ENCODE results near the gene ADM2. TPM values are rescaled to one million over a fixed set of nuclear protein-coding genes. Genes with fewer than 3 reads are reported as not detected.

The ADM2 gene
- total RNA-seq, 4 donors from 2014 or later, result under 0.01 TPM; not detected in 3

DNA sequence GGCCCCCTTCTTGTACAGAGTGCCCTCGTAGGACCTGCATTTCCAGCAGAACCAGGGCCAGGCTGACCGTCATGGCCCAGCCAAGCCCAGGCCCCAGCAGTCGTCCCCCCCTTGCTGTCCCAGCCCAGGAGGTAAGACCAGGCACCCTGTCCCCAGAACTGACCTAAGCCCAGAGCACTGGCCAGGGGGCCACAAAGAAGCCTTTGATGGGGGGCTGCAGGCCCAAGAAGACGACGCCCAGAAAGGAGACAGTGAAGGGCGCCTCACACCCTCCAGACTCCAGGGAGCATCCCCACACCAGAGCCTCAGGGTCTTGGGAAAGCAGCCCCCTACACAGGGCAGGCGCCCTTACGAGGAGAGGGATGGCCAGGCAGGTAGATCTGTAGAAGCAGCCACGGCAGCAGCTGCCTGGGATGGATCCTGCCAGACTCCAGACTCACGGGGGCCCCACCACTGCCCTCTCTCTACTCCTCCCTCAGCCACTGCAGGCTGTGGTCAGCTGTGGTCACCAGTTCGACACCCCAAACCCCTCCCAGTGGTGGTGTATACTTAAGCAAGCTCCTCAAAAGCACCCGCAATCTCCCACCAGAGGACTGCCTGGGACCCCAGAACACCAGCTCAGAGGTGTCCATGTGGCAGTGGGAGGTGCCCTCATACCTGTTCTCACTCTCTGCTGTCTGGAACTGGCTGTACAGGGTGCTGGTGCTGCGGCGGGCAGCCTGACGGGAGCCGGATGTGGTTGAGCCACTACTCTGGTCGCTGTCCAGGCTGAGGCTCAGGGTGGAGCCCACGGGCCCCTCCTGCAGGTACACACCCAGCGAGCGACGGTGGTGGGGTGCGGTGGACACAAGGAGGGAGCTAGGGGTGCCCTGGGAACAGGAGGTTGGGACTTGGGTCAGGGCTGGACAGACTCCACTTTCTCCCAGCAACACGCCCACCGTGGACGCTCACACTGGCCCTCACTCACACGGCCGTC lies 33.5 kb upstream of the ADM2 start:
- no peak for TF ChIP-seq EP300 (IDR thresholded peaks at IDR 0.05)
- H3K4me1 ChIP-seq, result peaks cover 8 to 25% (median 16%) of the 10 kb centered on the region in 4 donors
- WGBS, result 80% methylated on average over 17 of the region's 27 CpGs
- no peaks in the 10 kb centered on the region for H3K9me3 ChIP-seq
- no peak overlapping the region for H3K4me3 ChIP-seq
- H3K27me3 ChIP-seq, result no peaks in the 10 kb centered on the region
- peaks cover 30 to 79% (median 71%) of the 10 kb centered on the region in 4 donors for H3K36me3 ChIP-seq
- intact Hi-C loops (cut with DNase I), result no loop called here
- no peak overlapping the region for H3K27ac ChIP-seq (replicated peaks in 1 of 4)
- DNase-seq (ENCODE audit: extremely low spot score), result no peak

DNA sequence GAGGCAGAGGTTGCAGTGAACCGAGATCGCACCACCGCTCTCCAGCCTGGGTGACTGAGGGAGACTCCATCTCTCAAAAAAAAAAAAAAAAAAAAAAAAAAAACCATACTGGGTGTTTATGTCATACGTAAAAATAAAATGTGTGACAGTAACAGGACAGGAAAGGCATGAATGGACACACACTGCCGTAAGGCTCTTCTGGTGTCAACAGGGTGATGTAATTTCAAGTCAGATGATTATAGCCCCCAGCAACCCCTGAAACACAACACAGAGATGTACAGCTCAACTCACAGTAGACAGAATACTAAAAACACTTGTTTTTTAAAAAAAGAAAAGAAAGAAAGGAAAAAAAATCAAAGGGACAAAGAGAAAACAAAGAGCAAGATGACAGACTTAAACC lies 28.7 kb upstream of the ADM2 start:
- intact Hi-C loops (cut with DNase I), result no loop called here
- no peaks in the 10 kb centered on the region for H3K27me3 ChIP-seq
- no peaks in the 10 kb centered on the region for H3K9me3 ChIP-seq
- no peaks in the 10 kb centered on the region for H3K4me1 ChIP-seq
- no peak overlapping the region for H3K27ac ChIP-seq (replicated peaks in 1 of 4)
- H3K4me3 ChIP-seq, result no peak overlapping the region
- peaks cover 47 to 91% (median 74%) of the 10 kb centered on the region in 4 donors for H3K36me3 ChIP-seq
- 88% methylated on average over 5 of the region's 5 CpGs for WGBS
- TF ChIP-seq POLR2A (IDR thresholded peaks at IDR 0.05; ENCODE audit: low read depth) (no peak), POLR2AphosphoS5 (IDR thresholded peaks at IDR 0.05) (no peak), EP300 (IDR thresholded peaks at IDR 0.05) (no peak)
- TF ChIP-seq, protein P1, sequence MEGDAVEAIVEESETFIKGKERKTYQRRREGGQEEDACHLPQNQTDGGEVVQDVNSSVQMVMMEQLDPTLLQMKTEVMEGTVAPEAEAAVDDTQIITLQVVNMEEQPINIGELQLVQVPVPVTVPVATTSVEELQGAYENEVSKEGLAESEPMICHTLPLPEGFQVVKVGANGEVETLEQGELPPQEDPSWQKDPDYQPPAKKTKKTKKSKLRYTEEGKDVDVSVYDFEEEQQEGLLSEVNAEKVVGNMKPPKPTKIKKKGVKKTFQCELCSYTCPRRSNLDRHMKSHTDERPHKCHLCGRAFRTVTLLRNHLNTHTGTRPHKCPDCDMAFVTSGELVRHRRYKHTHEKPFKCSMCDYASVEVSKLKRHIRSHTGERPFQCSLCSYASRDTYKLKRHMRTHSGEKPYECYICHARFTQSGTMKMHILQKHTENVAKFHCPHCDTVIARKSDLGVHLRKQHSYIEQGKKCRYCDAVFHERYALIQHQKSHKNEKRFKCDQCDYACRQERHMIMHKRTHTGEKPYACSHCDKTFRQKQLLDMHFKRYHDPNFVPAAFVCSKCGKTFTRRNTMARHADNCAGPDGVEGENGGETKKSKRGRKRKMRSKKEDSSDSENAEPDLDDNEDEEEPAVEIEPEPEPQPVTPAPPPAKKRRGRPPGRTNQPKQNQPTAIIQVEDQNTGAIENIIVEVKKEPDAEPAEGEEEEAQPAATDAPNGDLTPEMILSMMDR (IDR thresholded peaks at IDR 0.05), result no peak
- DNase-seq (ENCODE audit: extremely low spot score), result no peak

DNA sequence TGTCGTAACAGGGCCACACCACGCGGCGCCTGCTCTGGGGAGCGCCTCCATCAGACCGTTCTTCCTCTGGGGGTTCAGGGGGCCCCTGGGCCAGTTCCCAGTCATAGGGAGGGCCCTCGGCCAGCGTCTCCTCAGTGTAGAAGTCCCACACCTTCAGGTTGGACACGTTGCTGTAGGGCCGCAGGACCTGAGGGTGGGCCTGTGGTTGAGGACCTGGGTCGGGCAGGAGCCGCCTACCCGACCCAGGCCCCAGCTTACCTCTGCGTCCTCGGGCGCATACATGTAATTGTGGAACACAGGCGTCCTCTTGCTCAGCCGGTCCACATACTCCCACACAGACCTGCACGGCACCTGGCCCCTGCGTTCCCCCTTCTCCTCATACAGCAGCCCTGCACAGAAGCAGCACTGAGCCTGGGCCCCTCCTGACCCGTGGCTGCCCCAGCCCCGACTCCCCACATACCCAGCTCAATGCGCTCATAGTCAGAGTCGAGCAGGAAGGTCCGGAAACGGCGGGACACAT lies 26.7 kb upstream of the ADM2 start:
- no peaks in the 10 kb centered on the region for H3K27me3 ChIP-seq
- DNase-seq (ENCODE audit: extremely low spot score), result no peak
- TF ChIP-seq POLR2A (IDR thresholded peaks at IDR 0.05; ENCODE audit: low read depth) (no peak), POLR2AphosphoS5 (IDR thresholded peaks at IDR 0.05) (no peak), EP300 (IDR thresholded peaks at IDR 0.05) (no peak)
- TF ChIP-seq, protein P1 (IDR thresholded peaks at IDR 0.05), result no peak
- 93% methylated on average over 24 of the region's 27 CpGs for WGBS
- H3K36me3 ChIP-seq, result peaks cover 56 to 91% (median 74%) of the 10 kb centered on the region in 4 donors
- H3K27ac ChIP-seq (replicated peaks in 1 of 4), result no peak overlapping the region
- H3K9me3 ChIP-seq, result no peaks in the 10 kb centered on the region
- intact Hi-C loops (cut with DNase I), result no loop called here
- H3K4me3 ChIP-seq, result no peak overlapping the region
- no peaks in the 10 kb centered on the region for H3K4me1 ChIP-seq

DNA sequence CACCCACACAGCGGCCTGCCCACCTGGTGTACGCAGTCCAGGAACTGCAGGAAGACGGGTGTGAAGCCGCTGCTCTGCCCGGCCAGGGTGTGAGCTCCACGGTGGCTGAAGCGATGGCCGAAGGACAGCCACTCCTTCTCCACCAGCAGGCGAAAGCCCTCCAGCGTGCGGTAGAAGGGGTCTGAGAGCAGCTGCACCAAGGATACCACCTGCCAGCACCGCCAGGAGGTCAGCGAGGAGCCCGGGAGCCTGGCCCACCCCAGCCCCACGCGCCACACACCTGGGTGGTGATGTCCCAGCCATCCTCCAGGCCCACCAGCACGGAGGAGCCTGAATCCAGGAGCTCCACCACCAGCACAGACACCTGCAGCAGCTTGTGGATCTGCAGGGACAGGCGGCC lies 26.1 kb upstream of the ADM2 start:
- Histone ChIP-seq H3K4me3 (no peak overlapping the region), H3K36me3 (peaks cover 61 to 91% (median 75%) of the 10 kb centered on the region in 4 donors), H3K27ac (replicated peaks in 1 of 4) (no peak overlapping the region), H3K9me3 (no peaks in the 10 kb centered on the region), H3K4me1 (no peaks in the 10 kb centered on the region), H3K27me3 (no peaks in the 10 kb centered on the region)
- 93% methylated on average over 15 of the region's 18 CpGs for WGBS
- no peak for DNase-seq (ENCODE audit: extremely low spot score)
- TF ChIP-seq EP300 (IDR thresholded peaks at IDR 0.05), result no peak
- TF ChIP-seq POLR2AphosphoS5 (IDR thresholded peaks at IDR 0.05), result no peak
- TF ChIP-seq, protein P1 (IDR thresholded peaks at IDR 0.05), result no peak
- no peak for TF ChIP-seq POLR2A (IDR thresholded peaks at IDR 0.05; ENCODE audit: low read depth)
- intact Hi-C loops (cut with DNase I), result no loop called here

DNA sequence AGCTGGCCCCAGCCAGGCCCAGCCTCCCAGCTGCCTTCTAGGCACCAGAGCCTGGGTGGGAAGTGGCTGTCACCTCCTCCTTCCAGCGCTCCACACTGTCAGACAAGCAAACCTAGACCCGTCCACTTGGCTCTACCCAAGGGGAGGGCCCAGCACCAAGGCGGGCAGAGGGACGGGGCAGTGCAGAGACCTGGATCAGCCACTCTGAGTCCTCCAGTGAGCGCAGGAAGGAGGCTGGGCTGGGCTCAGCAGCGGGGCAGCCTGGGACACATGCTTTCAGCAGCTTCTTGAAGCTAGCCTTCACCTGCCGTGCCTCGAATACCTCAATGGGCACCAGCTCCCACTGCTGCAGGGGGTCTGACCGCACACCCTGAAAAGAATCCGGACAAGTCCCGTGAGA lies 25.3 kb upstream of the ADM2 start:
- peaks cover 70 to 92% (median 77%) of the 10 kb centered on the region in 4 donors for H3K36me3 ChIP-seq
- WGBS, result 87% methylated on average over 9 of the region's 11 CpGs
- TF ChIP-seq POLR2A (IDR thresholded peaks at IDR 0.05; ENCODE audit: low read depth) (no peak), EP300 (IDR thresholded peaks at IDR 0.05) (no peak), POLR2AphosphoS5 (IDR thresholded peaks at IDR 0.05) (no peak)
- TF ChIP-seq, protein P1 (IDR thresholded peaks at IDR 0.05), result no peak
- H3K9me3 ChIP-seq, result no peaks in the 10 kb centered on the region
- intact Hi-C loops (cut with DNase I), result no loop called here
- no peak overlapping the region for H3K27ac ChIP-seq (replicated peaks in 1 of 4)
- H3K4me1 ChIP-seq, result no peaks in the 10 kb centered on the region
- H3K4me3 ChIP-seq, result no peak overlapping the region
- DNase-seq (ENCODE audit: extremely low spot score), result no peak
- no peaks in the 10 kb centered on the region for H3K27me3 ChIP-seq

All from esophagus muscularis mucosa (tissue), 4 donors.